ENCODE data around the gene INPP5A.

INPP5A gene

GRCh38 chr10:132684164-132684891, 146.7 kb downstream of the INPP5A start:
- DNase-seq: no peak

- DNase-seq: no peak
Observed at GRCh38 chr10:132685101-132685891, 147.7 kb downstream of the INPP5A start.

- no peak for DNase-seq
Observed at GRCh38 chr10:132685921-132686680, 148.5 kb downstream of the INPP5A start.

GRCh38 chr10:132687181-132687892, 149.8 kb downstream of the INPP5A start:
- DNase-seq: no peak

- no peak for DNase-seq
Observed at GRCh38 chr10:132687893-132688579, 150.4 kb downstream of the INPP5A start.

GRCh38 chr10:132688580-132689420, 151.2 kb downstream of the INPP5A start:
- no peak for DNase-seq

GRCh38 chr10:132689721-132690360, 152.3 kb downstream of the INPP5A start:
- no peak for DNase-seq

- DNase-seq: no peak
Observed at GRCh38 chr10:132690401-132690800, 152.8 kb downstream of the INPP5A start.

- no peak for DNase-seq
Observed at GRCh38 chr10:132690821-132691610, 153.4 kb downstream of the INPP5A start.

GRCh38 chr10:132691711-132692153, 154.1 kb downstream of the INPP5A start:
- DNase-seq: no peak

- DNase-seq: no peak
Observed at GRCh38 chr10:132692311-132692710, 154.7 kb downstream of the INPP5A start.

- no peak for DNase-seq
Observed at GRCh38 chr10:132693676-132694075, 156.1 kb downstream of the INPP5A start.

- DNase-seq: no peak
Observed at GRCh38 chr10:132696204-132696603, 158.6 kb downstream of the INPP5A start.

GRCh38 chr10:132696728-132697577, 159.4 kb downstream of the INPP5A start:
- DNase-seq: no peak

- DNase-seq: no peak
Observed at GRCh38 chr10:132697578-132698200, 160.1 kb downstream of the INPP5A start.

- DNase-seq: no peak
Observed at GRCh38 chr10:132698211-132698751, 160.7 kb downstream of the INPP5A start.

- no peak for DNase-seq
Observed at GRCh38 chr10:132698761-132699391, 161.3 kb downstream of the INPP5A start.

Data from NCI-H446 (cell line).